Cerebellar nuclear complex (tissue), 1 donor: ENCODE data around the gene LY6G5C.

ENCODE experiments used
- DNase-seq, 2 experiments: peaks; one replicate each; lab custom pipeline; 2025; lab: John Stamatoyannopoulos, UW

LY6G5C gene

DNA sequence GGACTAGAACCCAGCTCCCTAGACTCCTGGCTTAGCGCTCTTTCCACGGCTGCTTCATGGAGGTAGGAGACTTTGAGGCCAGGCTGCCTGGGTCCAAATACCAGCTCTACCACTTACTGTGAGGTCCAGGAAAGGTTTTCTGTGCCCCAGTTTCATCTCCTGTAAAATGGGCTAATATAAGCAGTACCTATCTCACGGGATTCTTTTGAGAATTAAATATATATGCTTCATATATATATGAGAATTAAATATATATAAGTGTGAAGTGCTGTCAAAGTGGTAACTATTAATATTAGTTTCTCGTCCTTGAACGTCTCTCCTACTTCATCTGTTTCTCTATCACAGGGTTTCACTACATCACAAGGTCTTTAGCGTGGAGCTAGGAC is 10.2 kb upstream of the LY6G5C start:
- DNase-seq, result no peak

DNA sequence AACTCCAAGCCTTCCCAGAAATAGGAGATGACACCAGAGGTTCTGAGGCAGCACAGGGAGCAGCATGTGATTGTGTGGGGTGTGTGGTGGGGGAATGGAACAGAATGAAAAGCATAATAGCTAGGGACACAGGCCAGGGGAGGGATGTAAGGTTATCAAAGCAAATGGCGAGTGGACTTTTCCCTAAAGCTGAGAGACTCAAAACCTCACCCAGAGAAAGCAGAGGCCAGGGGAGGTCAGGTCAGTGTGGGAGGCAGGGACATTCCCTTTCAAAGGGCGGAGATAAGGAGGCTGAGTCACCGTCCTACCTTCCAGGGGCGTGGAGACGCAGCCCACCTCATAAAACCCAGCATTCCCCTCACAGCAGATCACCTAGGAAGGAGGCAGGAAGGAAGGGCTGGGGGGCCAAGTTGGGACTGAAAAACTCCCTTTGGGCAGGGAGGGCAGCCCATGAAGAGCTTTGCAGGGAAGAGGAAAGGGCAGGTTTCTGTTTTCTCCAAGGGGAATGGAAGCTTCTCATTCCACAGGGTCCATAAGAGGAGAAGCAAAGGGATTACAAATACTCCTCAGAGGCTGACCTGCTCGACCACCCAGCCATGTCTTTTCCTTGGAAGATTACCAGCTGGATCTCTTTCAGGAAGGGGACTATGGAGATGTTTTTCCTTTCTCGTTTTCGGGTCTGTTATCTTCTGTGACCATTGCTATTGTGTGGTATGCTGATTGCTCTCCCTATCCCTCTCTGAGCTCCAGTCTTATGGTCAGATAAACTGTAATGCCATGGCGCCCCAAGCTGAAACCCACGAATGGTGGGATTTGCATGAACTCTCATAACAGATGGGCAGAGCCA is 9.6 kb upstream of the LY6G5C start:
- no peak for DNase-seq

DNA sequence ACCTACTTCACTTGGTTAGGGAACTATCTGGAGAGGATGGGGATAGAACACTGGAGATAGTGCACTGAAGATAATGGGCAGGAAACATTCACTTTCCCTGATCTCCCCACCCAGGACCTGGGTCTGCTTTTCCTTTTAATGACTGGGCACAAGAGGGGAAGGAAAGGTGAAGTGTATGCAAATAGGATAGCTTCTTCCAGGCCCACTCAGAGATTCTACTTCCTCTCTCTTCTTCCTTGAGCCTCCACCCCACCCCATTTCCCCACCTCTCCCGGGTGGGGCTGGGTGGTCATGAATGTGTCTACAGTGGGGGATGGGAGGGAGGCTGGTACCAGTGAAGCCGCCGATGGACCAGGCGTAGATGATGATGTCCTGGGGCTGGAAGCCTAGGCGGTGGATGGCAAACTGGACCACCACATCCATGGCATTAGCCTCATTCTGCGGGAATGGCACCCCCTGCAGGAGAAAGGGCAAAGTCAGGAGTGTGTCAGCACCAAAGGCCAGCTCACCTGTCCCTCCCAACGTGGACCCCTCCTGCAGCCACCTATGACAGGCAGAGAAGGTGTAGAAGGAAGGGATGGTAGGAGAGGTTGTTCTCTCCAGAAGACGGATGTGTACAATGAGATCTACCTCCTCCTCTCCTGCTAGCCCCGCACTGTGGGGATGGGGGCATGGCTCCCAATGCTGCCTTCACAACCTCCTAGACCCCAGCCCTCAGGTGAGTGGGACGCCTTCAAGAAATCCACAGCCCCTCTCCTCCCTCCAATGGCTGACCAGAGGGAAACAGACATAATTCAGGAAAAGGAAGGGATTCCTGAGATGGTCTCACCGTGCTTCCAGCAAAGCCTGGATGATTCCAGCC is 8.6 kb upstream of the LY6G5C start:
- DNase-seq, result no peak

DNA sequence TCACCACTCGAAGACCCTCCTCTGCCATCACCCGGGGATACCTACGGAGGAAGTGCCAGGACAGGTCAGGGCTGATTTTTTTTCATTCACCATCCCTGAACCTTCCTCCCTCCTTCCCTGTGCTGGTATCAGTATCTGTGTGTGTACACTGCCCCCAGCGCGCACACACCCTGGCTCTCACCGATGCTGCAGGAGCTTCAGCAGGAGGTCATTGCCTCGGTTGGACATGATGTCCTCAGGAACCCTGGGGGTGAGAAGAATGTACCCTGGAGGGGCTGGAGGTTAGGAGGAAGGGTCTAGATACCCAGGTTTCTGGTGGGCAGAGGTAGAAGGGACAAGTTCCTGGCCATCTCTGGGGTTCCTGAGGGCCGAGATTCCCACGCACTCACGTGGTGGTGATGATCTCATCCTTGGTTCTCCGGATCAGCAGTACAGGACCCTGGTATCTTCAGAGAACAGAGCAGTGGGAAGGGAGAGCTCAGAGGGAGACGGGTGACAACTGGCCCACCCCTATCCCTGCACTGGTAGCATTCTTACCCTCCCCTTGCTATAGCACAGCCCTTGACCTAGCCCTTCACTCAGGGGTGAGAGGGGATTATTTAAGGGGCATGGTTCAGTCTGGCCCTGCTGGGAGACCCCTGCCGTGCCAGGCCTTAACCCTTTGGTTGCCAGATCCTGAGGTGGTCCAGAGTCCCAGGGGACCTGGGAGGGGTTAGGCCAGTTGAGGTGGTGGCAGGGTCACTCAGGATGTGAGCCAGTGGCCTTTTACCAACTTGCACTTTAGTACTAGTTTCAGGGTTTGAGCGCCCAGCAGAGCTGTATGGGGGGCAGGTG is 7.2 kb upstream of the LY6G5C start:
- no peak for DNase-seq

DNA sequence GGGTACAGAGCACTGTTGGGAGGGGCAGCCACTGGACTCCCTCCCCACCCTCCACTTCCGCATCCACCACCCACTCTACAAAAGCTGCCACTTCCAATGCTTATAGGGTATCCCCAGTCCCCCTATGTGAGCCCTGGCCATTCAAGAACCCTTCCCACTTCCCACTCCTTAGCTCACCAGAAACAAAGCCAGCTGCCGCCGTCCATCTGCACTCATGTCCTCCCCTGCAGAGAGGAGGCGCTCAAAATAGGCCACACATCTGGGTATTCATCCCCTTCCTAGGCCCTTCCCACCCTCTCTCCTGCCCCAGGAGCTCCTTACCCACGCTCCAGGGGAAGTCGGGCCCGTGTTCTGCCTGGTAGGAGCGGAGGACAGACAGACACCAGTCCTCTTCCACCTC is 6.5 kb upstream of the LY6G5C start:
- no peak for DNase-seq

DNA sequence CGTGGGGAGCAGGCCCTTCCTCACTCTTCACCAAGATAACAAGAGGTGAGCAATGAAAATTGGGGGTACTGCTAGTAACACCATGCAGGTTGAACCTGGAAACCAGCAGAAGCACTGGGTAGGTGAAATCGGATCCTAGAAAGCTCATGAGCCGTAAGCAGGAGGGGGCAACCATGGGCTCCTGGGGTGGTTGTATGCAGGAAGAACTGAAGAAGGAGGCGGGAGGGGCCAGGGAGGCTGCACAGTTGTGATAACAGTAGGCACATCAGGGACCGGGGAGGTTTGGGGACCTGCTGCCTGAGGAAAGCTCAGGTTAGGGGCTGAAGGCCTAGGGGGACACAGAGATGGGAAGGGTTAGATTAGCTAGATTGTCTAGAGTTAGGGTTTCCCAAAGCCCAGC is 5.6 kb upstream of the LY6G5C start:
- DNase-seq, result no peak

DNA sequence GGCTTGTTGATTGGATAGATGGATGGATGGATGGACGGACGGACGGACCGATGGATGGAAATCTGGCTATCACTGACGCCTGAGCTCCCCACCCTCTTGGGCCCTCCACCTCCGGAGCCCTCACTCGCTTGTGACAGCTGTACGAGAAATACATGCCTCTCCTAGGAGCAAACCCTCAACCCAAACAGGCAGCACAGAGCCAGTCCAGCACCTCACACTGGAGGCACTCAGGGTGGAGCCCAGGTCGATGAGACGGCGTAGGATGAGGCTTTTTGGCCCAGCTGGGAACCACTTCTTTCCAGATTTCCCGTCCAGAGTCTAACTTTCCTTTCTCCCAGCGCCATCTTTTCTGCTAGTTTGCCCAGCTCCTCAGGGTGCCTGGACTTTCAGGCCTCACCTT is 2.7 kb upstream of the LY6G5C start:
- DNase-seq, result no peak

DNA sequence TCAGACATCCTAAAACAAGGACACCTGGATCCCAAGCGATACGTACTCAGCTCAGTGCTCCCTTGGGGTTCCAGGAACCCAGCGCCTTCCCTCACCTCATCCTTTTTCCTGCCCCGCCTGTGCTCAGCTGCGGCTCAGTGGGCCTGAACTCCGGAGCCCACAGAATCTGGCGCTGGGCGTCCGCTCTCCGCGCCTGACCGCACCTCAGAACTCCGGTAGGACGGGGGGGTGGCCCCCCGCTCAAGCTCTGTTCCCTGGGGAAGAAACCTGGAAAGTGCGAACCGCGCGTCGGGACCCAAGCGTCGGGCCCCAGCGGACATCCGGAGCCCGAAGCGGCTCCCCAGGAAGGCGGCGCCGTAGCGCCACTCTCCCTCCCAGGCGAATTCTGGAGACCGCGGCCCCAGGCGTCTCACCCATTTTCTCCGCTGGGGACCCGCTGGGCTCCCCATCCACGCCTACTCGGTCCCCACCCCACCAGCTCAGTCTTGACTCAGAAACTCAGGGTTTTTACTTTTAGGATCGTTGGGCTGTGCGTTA is 336 bp upstream of the LY6G5C start:
- no peak for DNase-seq

DNA sequence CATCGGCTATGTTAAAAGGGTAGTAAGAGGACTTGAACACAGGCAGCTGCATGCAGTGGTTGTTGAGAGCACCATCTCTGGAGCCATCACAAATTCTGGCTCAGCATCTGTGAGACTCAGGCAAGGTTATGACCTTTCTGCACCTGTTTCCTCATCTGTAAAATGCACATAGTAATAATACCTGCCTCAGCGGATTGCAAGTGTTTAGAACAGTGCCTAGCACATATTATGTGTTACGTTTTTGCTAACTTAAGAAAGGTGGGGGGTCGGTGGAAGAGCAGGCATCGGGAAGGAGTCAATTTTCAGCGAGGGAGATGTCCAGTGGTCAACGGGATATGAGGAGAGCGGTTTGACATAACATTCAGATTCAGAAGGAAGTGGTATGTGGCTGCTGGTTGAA is 2.9 kb downstream of the LY6G5C start:
- no peak for DNase-seq

DNA sequence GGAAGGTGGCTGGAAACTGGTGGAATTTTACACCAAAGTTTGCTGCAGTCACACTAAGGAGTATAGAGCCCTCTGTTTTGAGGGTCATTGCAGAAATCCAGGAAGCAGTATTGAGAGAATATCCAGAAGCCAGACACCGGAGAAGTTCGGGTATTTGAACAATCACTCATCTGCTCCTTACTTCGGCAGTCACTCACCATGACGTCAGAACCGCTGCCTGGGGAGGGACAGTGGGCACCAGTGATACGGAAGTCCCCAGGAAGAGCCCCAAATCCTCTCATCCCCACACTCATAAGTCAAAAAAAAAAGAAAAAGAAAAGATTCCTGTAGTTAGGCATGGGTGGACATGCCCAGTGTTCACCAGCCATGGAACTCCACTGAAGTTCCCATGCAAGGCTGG is 4.0 kb downstream of the LY6G5C start:
- DNase-seq, result no peak

DNA sequence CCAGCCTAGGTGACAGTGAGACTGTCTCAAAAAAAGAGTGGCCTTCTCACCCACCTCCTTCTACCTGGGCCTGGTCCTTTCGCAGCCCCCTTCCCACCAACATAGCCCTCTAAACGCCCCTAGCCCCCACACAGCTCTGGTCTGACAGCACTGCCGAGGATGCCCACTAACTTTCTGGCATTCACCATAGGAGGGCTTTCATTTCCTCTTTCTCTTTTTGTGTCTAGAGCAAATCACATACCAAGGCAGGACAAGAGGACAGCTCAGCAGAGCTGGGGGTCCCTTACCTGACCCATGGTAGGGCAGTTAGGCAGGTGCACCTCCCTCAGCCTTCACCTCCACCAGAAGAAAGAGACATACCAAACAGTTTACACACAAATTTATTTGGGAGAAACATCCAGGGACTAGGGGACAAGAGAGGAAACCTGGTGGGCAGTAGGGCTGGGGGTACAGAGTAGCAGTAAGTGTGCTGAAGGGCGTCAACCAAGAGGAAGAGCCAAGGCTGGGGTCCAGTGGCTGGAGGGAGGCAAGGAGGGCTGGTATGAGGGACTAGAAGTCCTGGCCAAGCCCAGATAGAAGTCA is 4.5 kb downstream of the LY6G5C start:
- no peak for DNase-seq

DNA sequence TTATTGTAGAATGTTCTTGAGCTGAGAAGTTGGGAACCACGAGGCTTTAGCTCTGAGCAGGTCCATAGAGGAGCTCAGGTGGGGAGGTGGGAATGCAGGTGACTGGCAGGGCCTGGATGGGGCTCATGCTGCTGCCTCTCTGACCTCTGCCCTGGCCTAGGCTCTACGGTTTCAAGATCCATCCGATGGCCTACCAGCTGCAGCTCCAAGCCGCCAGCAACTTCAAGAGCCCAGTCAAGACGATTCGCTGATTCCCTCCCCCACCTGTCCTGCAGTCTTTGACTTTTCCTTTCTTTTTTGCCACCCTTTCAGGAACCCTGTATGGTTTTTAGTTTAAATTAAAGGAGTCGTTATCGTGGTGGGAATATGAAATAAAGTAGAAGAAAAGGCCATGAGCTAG is 11.2 kb downstream of the LY6G5C start, which contains the start of gene LY6G5B:
Gene LY6G5B (plus strand): TSS at position 301 of the 400 bp plus-strand sequence. CDS start 975 bp downstream, outside the sequence.
- no peak for DNase-seq

DNA sequence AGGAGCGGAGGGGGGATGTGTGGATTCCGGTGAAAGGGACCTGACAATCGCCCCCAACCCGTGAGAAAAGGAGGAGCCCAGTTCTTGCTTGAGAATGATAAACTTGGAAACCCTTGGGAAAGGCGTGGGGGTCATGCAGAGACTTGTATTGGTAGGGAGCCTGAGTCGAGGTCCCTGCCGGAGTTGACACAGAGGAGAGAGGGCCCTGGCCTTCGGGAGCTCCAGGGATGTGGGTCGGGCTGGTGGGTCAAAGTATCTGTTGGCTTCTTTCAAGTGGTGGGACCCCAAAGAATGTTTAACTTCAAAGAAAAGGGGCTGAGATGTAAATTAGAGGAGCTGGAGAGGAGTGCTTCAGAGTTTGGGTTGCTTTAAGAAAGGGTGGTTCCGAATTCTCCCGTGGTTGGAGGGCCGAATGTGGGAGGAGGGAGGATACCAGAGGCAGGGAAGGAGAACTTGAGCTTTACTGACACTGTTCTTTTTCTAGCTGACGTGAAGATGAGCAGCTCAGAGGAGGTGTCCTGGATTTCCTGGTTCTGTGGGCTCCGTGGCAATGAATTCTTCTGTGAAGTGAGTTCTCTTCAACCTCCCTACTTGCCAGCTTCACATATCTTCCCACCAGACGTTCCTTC is 14.4 kb downstream of the LY6G5C start:
- no peak for DNase-seq

DNA sequence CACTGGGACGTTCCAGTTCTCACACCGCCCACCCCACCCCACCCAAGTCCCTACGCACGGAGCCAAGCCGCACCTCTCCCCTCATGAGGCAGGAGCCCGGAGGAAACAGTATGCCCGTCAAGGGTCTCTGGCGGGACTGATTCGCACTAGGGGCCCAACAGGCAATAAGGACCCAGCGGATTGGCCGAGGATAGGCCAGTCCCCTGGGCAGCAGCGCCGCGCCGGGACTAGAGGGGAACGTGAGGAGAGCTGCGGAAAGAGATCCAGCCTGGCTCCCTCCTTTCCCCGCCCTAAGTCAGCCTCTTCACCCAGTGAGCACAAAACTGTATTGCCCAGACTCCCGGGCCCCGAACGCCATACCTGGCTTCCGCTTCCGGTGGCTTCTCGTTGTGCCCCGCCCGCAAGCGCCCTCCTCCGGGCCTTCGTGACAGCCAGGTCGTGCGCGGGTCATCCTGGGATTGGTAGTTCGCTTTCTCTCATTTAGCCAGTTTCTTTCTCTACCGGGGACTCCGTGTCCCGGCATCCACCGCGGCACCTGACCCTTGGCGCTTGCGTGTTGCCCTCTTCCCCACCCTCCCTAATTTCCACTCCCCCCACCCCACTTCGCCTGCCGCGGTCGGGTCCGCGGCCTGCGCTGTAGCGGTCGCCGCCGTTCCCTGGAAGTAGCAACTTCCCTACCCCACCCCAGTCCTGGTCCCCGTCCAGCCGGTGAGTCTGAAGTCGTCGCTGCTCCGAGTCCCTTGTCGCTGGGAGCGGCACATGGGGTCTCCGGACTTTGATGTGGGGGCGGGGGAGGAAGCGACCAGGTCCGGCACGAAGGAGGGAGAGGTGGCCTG is 15.1 kb downstream of the LY6G5C start, which contains the start of gene CSNK2B:
Gene CSNK2B (plus strand): TSS at position 580 of the 836 bp plus-strand sequence. CDS start 752 bp downstream, outside the sequence.
- DNase-seq, result peak; percentile 95 to 98

DNA sequence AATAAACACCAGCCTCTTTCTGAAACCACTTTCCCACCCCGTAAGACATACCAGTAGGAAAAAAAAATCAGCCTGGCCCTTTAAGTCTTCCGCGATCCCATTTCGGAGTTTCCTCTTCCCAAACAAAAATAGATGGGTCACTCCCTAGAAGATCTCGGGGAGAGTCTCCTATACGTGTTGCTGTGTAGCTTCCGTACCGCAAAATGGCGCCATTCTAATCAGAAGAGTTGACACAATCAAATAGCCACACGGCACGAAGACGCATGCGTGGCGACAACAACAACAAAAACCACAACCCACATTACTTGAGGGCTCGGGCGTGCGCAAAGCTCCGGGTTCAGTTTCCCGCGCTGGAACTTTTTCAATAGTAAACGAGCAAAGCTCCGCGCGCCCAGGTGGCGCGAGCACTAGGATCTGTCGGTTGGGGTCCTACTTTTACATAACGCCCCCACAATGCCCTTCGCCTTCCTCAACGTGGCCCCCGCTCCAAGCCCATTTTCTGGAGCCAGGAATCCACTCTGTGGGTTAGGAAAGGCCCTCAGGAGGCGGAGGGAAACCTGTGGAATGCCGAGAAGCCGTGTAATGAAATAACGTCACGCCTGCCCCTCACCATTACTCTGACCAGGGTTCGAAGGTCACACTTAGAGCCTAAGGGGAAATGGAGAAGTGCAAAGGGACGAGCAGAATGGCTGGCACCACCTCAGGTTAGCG is 15.9 kb downstream of the LY6G5C start, which contains the start of gene GPANK1:
Gene GPANK1 (minus strand): TSS at position 208 of the 711 bp plus-strand sequence. CDS start 519 bp downstream, outside the sequence.
- peak; percentile 61 to 88 for DNase-seq

DNA sequence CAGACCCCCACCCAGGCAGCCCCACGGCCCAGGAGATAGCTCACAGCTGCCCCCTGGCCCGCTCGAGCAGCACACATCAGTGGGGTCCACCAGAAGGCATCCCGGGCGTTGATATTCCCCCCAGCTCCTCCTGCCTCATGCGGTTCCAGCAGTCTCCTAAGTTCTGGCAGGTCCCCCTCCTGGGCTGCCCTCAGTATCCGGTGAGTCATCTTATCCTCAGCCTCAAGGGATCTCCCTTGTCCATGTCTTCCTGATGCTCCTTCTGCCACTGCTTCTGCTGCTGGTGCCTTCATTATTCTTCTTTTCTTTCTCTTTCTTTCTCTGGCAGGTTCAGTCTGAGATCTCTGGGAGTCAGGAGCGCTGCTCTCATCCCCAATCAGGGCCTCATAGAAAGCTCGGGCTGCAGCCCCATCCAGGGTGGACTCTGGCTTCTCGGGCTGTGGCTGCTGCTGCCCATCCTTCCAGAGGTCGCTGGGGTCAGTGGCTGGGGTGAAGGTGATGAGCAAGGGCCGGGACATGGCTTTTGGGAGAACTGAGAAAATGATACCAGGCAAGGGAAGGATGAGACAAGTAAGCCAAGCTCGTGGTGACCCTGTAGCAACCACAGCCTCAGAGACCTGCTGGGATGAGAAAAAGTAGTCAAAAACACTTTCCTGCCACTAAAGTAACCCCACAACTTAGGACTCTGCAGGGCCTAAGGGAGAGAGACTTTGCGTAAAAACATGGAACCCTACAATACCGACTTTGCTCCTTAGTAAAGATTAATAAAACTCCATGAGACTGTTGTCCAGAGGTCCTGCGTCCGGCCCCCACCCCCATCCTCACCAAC is 16.7 kb downstream of the LY6G5C start:
- DNase-seq, result no peak

DNA sequence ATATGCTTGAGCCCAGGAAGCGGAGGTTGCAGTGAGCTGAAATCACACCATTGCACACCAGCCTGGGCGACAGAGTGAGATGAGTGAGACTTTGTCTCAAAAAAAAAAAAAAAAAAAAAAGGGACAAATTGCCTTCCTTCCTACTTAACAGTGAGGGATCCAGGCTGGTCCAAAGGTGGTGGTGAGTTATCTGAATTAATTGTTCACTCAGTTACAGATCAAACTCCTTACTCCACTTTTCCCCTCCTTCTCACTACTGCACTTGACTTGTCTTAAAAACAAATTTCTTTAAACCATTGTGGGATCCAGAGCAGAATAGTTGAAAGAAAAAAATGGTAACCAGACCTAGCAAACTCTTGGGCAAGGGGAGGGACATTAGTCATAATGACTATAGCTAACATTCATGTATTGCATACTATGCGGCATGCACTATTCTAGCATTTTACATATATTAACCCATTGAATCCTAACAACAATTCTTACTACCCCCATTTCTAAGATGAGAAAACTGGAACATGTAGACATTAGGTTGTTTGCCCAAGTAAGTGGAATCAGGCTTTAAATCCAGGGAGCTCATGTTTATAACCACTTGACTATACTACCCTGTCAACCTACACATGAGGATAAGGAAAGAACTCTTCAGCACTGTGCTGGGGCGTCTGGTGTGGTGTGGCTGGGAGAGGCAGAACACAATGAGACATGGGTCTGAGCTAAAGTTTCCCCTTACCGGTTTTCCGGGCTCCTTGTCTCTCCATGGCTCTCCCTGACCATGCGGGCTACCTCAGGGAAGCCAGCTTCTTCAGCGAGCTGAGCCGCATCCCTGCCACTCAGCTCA is 17.5 kb downstream of the LY6G5C start:
- DNase-seq, result no peak
